IPS-18c (cell line): ENCODE data around the gene ARHGEF10L.
"Not testable (repeated sequence)": the region's sequence is repeated elsewhere in the genome, so short reads cannot be mapped to it uniquely, and the experiment has no call there.

Experiments used
- H3K4me3 ChIP-seq: 2 replicates; pipeline ENCODE4 v1.7.0; 2013; ENCODE audit warnings: low read depth, mild to moderate bottlenecking, low read length, moderate library complexity; ENCODE audit not compliant: insufficient read depth
- H3K9me3 ChIP-seq: one replicate; pipeline ENCODE4 v1.6.1; 2013; ENCODE audit warnings: mild to moderate bottlenecking, low read length, moderate library complexity; ENCODE audit not compliant: control insufficient read depth, insufficient read depth

Gene ARHGEF10L

GRCh38 chr1:17539477-17540254 lies at the start of gene ARHGEF10L:
TSS of gene ARHGEF10L (plus strand) at chr1:17539698. CDS start at chr1:17580596, 40,898 bp downstream.
- Histone ChIP-seq H3K9me3 (no peaks in the 10 kb centered on the region), H3K4me3 (peak within 1 kb of the TSS; percentile 88)

- not testable (repeated sequence) for H3K4me3 ChIP-seq, H3K9me3 ChIP-seq
Measured at GRCh38 chr1:17489768-17490417, 49.6 kb upstream of the ARHGEF10L start.

- H3K4me3 ChIP-seq, H3K9me3 ChIP-seq: not testable (repeated sequence)
Measured at GRCh38 chr1:17490667-17491066, 48.8 kb upstream of the ARHGEF10L start.

- H3K9me3 ChIP-seq, result peaks cover 3% of the 10 kb centered on the region
- no peak overlapping the region for H3K4me3 ChIP-seq
Measured at GRCh38 chr1:17494114-17494729, 45.3 kb upstream of the ARHGEF10L start.

GRCh38 chr1:17496419-17496818 lies 43.1 kb upstream of the ARHGEF10L start:
- Histone ChIP-seq H3K9me3 (no peaks in the 10 kb centered on the region), H3K4me3 (no peak overlapping the region)

- Histone ChIP-seq H3K4me3 (no peak overlapping the region), H3K9me3 (no peaks in the 10 kb centered on the region)
Measured at GRCh38 chr1:17498214-17498613, 41.3 kb upstream of the ARHGEF10L start.

- H3K9me3 ChIP-seq, result no peaks in the 10 kb centered on the region
- H3K4me3 ChIP-seq, result no peak overlapping the region
Measured at GRCh38 chr1:17502326-17502778, 37.1 kb upstream of the ARHGEF10L start.

GRCh38 chr1:17503146-17503545 lies 36.4 kb upstream of the ARHGEF10L start:
- no peak overlapping the region for H3K4me3 ChIP-seq

GRCh38 chr1:17507200-17507599 lies 32.3 kb upstream of the ARHGEF10L start:
- not testable (repeated sequence) for H3K4me3 ChIP-seq, H3K9me3 ChIP-seq

More at GRCh38 chr1:17503146-17503545, 36.4 kb upstream of the ARHGEF10L start:
- H3K9me3 ChIP-seq, result no peaks in the 10 kb centered on the region

GRCh38 chr1:17507915-17508314 lies 31.6 kb upstream of the ARHGEF10L start:
- Histone ChIP-seq H3K9me3 (no peaks in the 10 kb centered on the region), H3K4me3 (no peak overlapping the region)

- Histone ChIP-seq H3K9me3 (no peaks in the 10 kb centered on the region), H3K4me3 (no peak overlapping the region)
Measured at GRCh38 chr1:17509363-17509762, 30.1 kb upstream of the ARHGEF10L start.

- no peaks in the 10 kb centered on the region for H3K9me3 ChIP-seq
- H3K4me3 ChIP-seq, result no peak overlapping the region
Measured at GRCh38 chr1:17510138-17510537, 29.4 kb upstream of the ARHGEF10L start.

GRCh38 chr1:17511188-17511587 lies 28.3 kb upstream of the ARHGEF10L start:
- Histone ChIP-seq H3K9me3 (no peaks in the 10 kb centered on the region), H3K4me3 (no peak overlapping the region)

- no peak overlapping the region for H3K4me3 ChIP-seq
- no peaks in the 10 kb centered on the region for H3K9me3 ChIP-seq
Measured at GRCh38 chr1:17513131-17513530, 26.4 kb upstream of the ARHGEF10L start.

GRCh38 chr1:17514776-17515175 lies 24.7 kb upstream of the ARHGEF10L start:
- no peaks in the 10 kb centered on the region for H3K9me3 ChIP-seq
- no peak overlapping the region for H3K4me3 ChIP-seq

GRCh38 chr1:17515902-17516301 lies 23.6 kb upstream of the ARHGEF10L start:
- no peaks in the 10 kb centered on the region for H3K9me3 ChIP-seq
- H3K4me3 ChIP-seq, result no peak overlapping the region

GRCh38 chr1:17516303-17517214 lies 22.9 kb upstream of the ARHGEF10L start:
- H3K4me3 ChIP-seq, result no peak overlapping the region
- no peaks in the 10 kb centered on the region for H3K9me3 ChIP-seq
